ENCODE results near the gene GAB3.
"Not testable (repeated sequence)": the region's sequence is repeated elsewhere in the genome, so short reads cannot be mapped to it uniquely, and the experiment has no call there.

DNA sequence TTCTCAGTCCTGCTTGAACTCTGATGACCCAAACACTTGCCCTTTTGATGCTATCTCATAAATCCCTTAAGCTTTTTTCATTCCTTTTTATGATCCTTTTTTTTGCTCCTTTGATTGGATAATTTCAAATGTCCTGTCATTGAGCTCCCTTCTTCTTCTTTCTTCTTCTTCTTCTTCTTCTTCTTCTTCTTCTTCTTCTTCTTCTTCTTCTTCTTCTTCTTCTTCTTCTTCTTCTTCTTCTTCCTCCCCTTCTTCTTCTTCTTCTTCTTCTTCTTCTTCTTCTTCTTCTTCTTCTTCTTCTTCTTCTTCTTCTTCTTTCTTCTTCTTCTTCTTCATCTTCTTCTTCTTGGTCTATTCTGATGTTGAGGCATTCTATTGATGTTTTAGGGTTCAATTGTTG, 78.8 kb downstream of the GAB3 start:
- TF ChIP-seq, protein P1, sequence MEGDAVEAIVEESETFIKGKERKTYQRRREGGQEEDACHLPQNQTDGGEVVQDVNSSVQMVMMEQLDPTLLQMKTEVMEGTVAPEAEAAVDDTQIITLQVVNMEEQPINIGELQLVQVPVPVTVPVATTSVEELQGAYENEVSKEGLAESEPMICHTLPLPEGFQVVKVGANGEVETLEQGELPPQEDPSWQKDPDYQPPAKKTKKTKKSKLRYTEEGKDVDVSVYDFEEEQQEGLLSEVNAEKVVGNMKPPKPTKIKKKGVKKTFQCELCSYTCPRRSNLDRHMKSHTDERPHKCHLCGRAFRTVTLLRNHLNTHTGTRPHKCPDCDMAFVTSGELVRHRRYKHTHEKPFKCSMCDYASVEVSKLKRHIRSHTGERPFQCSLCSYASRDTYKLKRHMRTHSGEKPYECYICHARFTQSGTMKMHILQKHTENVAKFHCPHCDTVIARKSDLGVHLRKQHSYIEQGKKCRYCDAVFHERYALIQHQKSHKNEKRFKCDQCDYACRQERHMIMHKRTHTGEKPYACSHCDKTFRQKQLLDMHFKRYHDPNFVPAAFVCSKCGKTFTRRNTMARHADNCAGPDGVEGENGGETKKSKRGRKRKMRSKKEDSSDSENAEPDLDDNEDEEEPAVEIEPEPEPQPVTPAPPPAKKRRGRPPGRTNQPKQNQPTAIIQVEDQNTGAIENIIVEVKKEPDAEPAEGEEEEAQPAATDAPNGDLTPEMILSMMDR (IDR thresholded peaks at IDR 0.05; ENCODE audit: insufficient read depth, low read length, poor library complexity, severe bottlenecking): not testable (repeated sequence)
- TF ChIP-seq EZH2phosphoT487 (conservative IDR thresholded peaks at IDR 0.05; ENCODE audit: low read length): not testable (repeated sequence)

All from SU-DHL-6 (cell line).